NCI-H82 (cell line): ENCODE results near the gene RPL19.

Experiments used
- DNase-seq: peaks from one replicate; lab custom pipeline; 2025; lab: John Stamatoyannopoulos, UW

The RPL19 gene

DNA sequence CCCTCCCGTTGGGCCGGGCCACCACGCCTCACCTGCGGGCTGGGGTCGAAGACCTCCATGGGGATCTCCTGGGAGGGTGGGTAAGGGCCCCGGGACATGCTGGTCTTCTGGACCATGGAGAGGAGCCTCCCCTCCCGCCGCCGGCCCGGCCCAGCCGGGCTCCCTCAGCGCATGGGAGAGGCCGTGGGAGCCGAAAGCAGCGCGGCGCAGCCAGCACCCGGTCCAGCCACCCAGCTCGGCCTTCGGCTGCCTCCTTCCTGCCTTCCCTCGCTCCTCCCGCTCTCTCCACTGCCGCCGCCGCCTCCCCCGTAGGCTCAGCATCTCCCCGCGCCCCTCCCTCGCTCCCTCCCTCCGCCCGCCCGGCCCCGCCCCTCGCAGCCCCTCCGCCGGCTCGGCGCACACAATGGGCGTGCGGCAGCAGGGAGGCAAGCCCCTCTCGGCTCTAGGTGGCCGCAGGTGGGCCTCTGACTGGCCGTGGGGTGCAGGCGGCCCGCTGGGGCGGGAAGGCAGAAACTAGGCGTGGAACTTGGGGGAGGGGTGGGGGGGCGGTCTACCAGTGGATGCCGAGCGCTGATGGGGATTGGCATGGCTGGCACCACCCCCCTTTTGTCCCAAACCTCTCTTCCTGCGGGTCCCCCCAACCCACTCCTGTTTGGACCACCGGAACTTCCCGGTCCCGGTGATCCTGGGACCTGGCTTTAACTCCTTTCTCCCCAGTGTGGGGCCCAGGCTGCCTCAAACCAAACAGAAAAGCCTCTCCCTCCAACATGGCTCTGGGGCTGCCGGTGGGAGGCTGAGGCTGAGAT, 2.5 kb upstream of the RPL19 start, which contains the start of gene CACNB1:
Gene CACNB1, minus strand, starts transcription at position 290 of the 806 bp plus-strand sequence. Its CDS starts 174 bp downstream, at position 116.
- peak; percentile 91 for DNase-seq

DNA sequence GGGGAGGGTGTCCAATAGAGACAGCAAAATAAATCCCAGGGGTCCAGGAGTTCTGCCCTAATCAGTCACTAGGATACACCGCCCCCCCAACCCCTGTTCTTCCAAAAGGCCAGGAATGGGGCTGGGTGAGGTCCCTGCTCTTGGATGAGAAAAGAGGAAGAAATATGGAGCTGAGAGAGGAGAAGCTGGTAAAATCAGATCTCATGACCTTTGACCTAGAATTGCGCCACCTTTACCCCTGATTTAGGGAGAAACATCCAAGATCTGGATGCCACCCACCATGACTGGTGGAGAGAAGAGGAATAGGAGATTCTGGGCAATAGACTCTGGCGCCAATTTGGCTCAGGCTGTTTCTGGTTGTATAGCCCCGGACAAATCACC, 1.9 kb upstream of the RPL19 start:
- no peak for DNase-seq

DNA sequence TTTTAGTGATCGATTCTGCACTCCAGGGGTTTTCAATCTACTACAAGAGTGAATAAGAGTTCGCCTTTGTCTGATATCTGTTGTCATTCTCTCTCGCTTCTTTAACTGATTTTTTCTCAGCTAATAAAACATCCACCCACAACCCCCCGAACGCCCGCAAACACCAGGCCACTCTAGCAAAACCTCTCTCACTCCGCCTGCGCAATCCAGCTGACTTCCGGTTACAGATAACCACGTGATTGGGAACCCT, 338 bp upstream of the RPL19 start:
- peak; percentile 98 for DNase-seq

DNA sequence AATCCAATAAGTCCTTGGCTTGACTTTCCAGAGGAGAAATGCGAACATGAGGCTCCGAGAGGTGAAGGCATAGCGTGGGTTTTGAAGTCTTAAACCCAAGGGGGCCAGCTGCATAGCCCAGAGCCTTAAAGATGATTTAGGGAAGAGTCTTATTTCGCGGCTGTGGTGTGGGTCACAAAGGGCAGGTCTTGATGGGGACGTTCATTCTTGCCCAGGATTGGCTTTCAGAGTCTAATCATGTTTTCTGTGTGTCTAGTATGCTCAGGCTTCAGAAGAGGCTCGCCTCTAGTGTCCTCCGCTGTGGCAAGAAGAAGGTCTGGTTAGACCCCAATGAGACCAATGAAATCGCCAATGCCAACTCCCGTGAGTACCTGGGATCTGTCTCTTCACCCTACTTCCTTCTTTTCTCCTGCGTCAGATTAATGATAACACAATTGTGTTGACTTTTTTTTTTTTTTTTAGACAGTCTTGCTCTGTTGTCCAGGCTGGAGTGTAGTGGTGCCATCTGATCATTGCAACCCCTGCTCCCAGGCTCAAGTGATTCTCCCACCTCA, 951 bp downstream of the RPL19 start:
- DNase-seq, result no peak

DNA sequence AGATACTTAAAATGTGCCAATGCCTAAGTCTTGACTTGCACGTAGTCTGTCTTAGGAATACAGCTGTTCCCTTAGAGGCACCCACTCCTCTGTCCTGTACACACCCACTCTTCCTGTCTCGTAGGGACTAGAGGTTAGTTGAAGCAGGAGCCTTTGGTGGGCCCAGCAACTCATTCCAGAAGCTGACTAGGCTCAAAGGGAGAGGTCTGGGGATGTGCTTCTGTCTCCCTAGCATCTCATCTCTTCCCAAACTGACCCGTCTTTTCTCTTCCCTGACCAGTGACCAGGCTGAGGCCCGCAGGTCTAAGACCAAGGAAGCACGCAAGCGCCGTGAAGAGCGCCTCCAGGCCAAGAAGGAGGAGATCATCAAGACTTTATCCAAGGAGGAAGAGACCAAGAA, 4.2 kb downstream of the RPL19 start:
- DNase-seq, result no peak

DNA sequence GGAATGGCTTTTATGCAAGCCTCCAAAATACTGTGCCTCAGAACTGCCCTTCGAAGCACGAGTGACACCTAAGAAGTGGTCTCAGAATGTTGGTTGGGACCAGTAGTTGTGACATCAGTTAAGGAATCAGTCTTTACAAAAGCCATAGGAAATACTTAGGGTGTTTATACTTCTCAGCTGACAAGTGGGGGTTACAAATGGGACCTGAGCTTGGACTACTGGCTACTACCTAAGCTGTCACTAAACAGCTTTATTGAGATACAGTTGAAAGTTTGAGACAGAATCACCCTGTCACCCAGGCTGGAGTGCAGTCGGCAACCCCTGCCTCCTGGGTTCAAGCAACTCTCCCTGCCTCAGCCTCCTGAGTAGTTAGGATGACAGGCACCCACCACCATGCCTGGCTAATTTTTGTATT, 5.0 kb downstream of the RPL19 start:
- DNase-seq, result peak; percentile 52

DNA sequence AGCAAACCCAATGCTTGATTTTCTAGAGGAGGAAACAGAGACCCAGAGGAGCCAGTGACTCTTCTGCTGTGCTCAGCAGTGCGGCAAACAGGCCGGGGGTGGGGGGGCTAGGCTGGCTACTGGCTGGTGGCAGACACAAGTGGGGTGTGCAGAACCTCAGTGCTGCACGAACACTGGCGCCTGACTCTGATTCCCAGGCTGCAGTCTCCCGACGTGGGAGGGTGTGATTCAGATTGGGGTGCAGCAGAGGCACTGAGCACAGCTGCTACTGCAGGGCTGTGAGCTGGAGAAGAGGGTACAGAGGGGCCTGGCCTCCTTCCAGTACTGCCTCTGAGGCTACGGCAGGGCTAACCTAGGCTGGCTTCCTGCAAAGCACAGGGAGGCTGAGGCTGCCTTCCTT, 8.1 kb downstream of the RPL19 start:
- no peak for DNase-seq

DNA sequence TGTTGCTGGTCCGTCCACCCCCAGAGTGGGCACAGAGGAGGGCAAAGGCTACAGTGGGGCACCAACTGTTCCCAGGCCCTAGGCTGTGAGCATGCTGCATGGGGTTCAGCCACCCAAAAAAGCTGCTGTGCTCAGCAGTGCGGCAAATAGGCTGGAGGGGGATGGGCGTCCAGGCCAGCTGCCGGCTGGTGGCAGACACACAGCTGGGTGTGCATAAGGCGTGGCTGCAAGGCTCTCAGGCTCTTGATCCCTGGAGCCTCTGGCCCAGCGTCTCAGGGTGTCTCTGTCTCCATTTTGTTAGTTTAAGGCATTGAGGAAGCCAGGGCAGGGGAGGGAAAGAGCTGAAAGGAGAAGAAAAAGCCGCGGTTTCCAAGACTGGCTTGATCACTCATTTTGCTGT, 8.8 kb downstream of the RPL19 start:
- peak; percentile 90 for DNase-seq

DNA sequence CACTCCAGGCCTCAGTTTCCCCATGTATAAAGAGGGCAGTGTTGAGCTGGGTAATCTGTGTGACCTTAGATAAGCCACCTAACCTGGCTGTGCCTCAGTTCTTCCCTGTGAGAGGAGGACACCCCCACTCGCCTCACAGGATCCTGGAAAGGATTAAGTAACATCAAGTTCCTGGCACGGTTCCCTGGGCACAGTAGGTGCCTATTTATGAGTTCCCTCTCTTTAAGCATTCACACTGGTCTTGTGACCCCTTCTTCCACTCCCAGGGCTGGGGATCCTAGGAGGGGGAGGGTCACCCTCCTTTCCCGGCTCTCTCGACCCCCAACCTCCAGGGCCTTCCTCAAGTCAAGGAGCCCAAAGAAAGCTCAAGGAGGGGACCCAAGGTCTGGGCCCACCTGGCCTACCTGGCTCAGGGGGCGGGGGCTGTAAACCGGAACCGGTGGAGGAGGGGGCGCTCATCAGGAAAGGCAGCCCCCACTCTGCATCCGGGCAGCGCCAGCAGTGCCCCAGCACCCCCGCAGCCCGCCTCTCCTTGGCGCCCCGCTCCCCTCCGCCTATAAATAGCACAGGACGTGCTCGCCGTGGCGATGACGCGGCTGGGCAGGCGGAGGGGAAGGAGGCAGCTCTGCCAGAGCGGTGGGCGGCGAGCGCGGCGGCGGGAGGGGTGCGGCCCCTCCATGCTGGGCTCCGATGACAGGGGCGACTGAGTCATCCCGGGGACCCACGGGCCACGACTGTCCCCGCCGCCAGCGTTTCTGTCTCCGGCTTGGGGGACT, 9.4 kb downstream of the RPL19 start:
- DNase-seq, result no peak

DNA sequence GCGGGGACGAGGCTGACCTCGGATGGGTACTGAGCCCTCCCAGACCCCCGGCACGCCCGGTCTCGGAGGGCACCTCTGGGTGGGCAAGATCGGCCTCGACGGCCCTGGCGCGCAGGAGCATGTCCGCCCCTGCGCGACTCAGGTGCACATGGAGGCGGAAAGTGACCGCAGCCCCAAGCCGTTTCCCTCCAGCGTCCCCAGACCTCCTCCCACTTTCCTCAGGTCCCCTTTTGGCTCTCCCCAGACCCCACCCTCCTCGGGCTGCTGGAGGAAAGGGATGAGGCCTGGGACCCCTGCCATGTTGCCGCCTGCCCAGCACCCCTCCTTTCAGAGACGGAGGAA, 10.0 kb downstream of the RPL19 start:
- no peak for DNase-seq

DNA sequence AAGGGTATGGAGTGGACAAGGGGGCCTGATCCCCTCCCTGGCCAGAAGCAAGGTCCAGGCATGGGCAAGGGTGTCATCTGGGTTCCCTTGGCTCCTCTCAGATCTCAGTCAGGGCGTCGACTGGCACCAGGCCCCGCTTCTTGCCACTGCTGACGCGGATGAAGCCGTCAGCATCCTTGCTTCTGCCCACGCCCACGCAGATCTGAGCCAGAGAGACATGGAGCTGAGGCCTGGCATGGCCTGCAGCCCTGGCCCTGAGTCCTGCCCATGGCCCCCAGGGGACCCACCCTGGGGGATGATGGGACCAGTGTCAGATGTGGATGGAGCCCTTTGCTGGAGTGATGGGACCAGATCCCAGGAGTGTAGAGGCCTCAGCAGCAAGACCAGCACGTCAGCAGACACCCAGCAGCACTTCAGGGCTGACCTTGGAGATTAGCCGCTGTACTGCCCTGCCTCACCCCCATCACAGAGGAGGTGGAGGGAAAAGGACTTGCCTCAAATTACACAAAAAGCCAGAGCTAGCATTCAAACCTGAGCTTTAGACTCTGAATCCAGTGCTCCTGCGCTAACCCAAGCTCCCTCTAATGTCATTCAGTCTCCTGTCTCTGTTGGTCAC, 12.2 kb downstream of the RPL19 start:
- no peak for DNase-seq

DNA sequence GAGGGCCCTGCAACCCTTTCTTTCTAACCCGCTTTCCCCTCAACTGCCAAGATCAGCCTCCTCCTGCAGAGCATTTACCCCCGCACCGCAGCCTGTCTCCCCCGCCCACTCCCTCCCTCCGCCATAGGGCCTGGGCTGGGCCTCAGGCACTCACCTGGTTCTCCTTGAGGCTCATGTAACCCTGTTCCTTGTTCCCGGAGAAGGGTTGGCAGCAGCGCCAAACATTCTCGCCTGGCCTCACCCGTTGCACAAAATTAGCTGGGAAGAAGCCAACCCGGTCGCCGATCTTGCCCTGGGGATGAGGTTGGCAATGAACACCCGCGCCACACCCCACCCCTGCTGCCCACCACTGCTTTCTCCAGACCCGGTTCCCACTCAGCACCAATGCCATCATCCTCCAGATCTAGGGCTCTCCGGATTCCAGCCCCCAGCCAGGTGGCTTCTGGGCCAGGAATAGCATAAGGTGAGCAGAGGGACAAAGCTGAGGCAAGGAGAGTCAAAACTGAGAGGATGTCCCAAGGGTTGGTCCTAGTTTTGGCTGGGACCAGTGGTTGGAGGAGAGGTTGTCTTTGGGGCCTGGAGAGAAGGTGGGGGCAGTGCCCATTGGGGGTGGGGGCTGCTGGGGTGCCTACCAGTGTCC, 12.9 kb downstream of the RPL19 start:
- DNase-seq, result no peak

DNA sequence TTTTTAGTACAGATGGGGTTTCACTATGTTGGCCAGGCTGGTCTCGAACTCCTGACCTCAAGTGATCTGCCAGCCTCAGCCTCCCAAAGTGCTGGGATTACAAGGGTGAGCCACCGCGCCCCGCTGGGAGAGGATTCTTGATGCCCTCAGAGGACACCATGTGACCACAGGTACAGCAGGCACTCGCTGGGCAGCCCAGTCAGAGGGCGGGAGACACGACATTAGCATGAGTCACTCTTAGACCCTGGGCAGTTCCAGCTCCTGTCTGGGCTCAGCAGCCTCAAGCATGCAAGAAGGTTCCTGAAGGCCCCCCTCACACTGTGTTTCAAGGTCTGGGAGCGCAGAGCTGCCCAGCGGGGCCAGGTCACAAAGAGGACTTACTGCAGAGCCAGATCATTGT, 13.8 kb downstream of the RPL19 start:
- DNase-seq, result no peak

DNA sequence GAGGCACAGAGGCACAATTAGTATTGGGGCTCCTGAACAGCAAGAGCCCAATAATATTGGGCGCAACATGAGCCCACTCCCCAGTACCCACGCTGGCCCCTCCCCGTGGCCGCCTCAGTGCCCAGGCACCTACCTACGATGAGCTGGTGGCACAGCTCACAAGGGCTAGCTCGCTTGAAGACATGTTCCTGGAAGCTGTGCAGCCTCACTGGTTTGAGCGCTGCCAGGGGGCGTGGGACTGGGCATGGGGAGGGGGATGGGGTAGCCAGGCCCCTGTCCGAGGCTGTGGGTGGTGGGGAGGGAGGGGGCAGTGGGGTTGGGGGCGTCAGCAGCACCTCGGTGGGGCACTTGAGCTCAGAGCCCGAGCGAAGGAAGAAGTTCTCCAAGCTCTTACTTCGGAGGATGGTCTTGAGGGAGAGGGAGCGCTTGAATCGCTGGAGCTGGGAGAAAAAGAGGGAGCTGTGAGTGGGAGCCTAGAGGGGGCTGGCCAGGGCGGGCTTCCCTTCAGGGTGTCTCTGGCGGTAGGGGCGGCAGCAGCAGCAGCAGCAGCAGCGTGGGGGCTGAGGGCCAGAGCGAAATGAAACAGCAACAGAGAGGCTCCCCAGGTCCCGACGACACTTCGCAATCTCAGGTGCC, 17.8 kb downstream of the RPL19 start:
- no peak for DNase-seq

DNA sequence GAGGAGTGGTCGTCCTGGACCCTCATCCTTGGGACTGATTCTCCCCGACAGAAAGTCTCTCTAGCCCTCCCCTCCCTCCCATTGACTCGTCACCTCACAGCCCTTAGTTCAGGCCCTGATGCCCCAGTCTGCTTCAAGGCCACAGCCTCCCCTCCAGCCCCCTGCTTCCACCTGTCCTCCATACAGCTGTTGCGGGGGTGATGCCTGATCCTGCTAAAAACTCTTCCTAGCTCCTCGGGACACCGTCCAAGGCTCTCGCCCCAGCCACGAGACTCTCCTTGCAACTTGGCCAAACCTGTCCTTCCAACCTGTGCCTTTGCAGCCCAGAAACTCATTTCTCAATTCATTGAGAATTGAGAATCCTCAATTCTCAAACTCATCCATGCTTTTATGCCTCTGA, 18.8 kb downstream of the RPL19 start:
- DNase-seq, result no peak

DNA sequence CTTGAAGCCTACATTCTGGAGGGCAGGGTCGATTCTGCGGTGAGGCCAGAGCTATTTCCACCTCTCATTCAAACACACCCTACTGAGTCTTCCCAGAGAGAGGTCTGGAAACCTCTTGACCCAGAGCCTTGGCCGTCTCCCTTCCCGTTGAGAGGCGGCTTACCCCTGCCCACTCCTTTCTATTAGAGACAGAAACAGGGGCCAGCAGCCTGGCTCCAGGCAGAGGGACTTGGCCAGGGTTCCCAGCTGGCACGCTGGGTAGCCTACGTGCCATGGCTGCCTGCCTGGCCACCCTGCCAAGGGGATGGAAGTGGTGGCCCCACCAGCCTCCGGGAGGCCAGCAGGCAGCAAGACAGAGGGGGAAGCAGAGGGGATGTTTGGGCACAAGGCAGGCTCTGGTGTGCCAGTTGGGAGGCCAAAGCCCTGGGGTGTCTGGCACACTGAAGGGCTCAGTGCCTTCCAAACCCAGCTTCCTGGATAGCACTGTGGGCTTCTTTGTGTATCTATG, 19.6 kb downstream of the RPL19 start:
- DNase-seq, result no peak

DNA sequence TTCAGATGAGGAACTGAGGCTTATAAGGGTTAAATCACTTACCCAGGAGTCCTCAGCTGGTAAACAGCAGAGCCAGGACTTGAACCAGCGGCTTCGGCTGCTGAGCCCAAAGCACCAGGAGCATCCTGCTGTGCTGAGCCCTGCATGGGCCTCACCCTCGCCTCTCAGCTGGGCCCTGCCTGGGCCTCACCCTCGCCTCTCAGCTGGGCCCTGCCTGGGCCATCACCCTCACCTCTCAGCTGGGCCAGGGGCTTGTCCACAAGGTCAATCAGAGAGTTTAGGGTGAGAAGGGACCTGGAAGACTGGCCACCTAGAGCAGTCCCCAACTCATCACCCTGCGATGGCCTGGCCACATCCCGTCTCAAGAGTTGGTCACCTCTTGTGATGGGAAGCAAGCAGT, 21.5 kb downstream of the RPL19 start:
- no peak for DNase-seq

DNA sequence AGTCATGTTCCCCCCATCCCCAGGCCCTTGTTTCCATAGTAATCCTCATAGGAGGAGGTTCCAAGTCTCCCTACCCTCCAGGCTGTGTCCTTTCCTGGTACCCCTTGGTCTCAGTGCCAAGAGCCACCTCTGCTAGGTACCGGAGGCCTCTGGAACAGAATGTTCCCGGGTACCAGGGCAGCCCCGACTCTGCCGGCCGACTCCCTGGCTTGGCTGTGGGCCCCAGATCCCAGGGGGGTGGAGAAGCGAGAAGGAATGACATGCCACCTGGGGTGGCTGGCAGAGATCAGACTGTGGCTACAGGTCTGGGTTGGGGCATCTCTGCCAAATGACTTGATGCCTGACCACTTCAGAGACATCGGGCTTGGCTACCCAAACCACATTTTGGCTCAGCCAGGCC, 22.1 kb downstream of the RPL19 start:
- DNase-seq, result no peak

DNA sequence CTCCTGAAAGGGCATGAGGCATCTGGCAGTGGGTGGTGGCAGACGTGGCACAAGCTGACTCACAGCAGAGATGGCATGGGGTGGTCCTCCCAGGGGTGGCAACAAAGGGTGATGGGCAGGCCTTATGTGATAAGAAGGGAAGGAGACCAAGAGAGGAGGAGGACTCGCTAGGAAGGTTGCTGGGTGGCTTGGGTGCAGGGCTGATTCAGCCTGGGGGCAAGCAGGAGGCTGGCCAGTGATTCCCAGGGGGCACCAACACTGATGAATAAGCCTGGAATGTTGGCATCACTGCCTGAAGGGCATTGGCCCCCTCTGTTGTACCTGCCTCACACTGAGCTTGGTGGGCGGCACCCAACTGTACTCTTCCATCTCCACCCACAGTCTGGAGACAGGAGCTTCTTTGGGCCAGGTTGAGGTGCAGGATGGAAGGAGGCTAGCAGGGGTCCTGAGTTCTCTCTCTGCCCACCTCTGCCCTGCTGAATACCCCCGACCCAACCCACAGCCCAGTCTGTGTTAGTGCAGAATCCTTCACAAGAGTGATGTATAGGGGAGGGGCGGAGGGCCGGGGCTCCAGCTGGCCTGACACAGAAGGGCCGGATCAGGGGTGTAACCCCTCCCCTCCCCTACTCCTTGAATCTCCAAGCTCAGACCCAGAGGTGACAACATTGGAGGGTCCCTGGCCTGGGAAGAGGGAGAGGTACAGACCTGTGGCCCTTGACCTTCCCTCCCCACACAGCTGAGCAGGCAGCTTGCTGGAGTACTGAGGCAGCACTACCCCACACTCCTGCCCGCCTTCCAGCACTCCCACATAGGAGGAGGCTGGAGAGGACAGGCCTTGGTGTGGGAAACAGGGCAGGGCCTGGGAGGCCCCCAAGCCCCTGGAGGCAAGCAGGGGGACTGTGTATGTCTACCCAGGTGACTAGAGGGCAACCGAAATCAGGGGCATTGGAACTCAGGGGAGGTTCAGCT, 23.1 kb downstream of the RPL19 start:
- peak; percentile 41 for DNase-seq

DNA sequence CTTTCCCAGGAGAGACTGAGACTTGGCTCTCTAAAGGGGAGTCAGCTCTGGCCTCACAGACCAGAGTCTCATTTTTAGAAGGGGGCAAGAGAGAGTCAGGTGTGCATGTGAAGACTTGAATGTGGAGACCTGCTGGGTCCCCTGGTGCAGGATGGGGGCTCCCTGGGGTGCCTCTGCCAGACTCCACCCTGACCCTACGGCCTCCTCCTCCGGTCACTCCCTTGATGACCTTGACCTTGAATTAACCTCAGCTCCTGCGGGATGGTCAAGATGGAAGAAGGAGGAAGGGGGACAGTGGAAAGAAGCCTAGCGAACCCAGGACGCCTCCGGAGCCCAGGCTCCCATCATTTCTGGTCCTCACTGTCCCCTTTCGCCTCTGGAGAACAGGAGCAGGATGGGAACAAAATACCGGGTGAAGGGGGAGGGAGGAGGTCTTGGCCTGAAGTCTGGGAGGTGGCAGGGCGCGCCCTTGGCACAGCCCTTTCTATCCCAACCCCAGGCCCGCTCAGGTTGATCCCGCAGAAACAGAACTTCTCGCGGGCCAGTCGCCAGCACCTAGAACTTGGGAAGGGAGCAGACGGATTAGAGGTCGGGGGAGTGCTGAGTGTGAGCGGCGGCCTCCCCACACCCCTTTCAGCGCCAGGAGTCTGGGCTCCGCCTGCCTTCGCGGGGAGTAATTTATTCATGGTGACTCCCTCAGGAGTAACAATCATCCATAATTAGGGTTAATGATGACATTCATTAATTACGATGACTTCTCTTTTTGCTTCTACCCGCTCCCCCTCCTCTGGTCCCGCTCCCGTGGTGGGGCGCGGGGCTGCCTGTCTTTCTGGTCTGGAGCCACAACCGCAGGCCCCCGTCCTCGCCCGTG, 24.1 kb downstream of the RPL19 start:
- peak; percentile 34 for DNase-seq
